Measurements from ENCODE around the gene MANBA. TPM values are rescaled to one million over a fixed set of nuclear protein-coding genes. Genes with fewer than 3 reads are reported as not detected.
A peak's percentile ranks its signal among the peaks of the same experiment; 100 is the strongest.

The MANBA gene
- total and polyA plus RNA-seq, 2 of the 4 experiments (the other 2 are of a cell fraction), result 11.5 to 17.2 TPM

DNA sequence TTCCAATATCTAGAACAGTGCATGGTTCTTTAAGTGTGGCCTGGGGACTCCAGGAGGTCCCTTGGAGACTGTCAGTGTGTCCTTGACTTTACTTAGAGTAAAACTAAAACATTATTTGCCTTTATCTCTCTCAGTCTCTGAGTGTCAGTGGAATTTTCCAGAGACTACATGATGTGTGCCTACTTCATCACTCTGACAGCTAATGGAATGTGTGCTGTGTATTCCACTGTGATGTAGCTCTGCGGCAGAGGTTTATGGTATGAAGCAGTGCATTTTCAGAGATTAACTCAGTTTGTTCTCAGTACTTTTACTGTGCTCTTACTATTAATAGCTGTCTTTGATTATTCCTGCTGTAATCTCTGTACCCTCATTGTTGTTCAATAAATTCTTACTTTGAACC is 85.6 kb downstream of the MANBA start:
- Histone ChIP-seq H2BK20ac (ENCODE audit: low read depth, low read length) (peak overlapping the region; percentile 74; the same call in 1 of the 2 replicates), H4K20me1 (ENCODE audit: insufficient read depth, low read length) (no peaks in the 10 kb centered on the region), H3K27me3 (ENCODE audit: control insufficient read depth, insufficient read depth, low read length) (no peaks in the 10 kb centered on the region), H3K36me3 (ENCODE audit: control insufficient read depth, insufficient read depth, low read length) (peaks cover 6% of the 10 kb centered on the region; the same call in 1 of the 2 replicates), H4K91ac (ENCODE audit: insufficient read depth, low read depth, low read length) (peak overlapping the region; percentile 24; the same call in 1 of the 2 replicates), H4K8ac (ENCODE audit: low read depth in 2 of 2, low read length in 2 of 2) (peak overlapping the region in 1 of 2 experiments; percentile 75; a peak in 2 of 4 replicates), H3K23ac (ENCODE audit: low read depth, low read length) (peak overlapping the region; percentile 90), H3K14ac (replicated peaks; ENCODE audit: low read depth, low read length) (peak overlapping the region; percentile 57), H3K4me3 (ENCODE audit: insufficient read depth, low read depth, low read length) (no peak overlapping the region), H3K56ac (ENCODE audit: extremely low read depth, insufficient read depth, low read length) (no peak overlapping the region), H2BK15ac (ENCODE audit: low read depth, low read length) (no peak overlapping the region; the same call in 2 of the 3 replicates), H3K9me3 (ENCODE audit: control insufficient read depth, insufficient read depth, low read length) (no peaks in the 10 kb centered on the region), H2BK120ac (ENCODE audit: low read depth, low read length) (peak overlapping the region; percentile 68), H4K5ac (ENCODE audit: low read depth, low read length) (no peak overlapping the region), H3K18ac (ENCODE audit: low read depth, low read length) (no peak overlapping the region), H2BK5ac (ENCODE audit: low read depth, low read length, poor library complexity, severe bottlenecking) (peak overlapping the region; percentile 74), H3K9ac (ENCODE audit: low read depth, low read length) (no peak overlapping the region), H3K4me1 (ENCODE audit: control insufficient read depth, insufficient read depth, low read length) (peaks cover 3% of the 10 kb centered on the region), H3K27ac (ENCODE audit: insufficient read depth, low read length) (no peak overlapping the region), H2AK9ac (replicated peaks; ENCODE audit: low read depth, low read length, poor library complexity) (no peak overlapping the region), H3K79me1 (ENCODE audit: low read depth in 1 of 2, low read length in 2 of 2) (no peaks in the 10 kb centered on the region; a peak in 1 of 4 replicates), H3K9me1 (ENCODE audit: insufficient read depth, low read length) (peaks cover 7% of the 10 kb centered on the region), H2AFZ (replicated peaks; ENCODE audit: low read length, poor library complexity) (peak overlapping the region; percentile 81), H2AK5ac (ENCODE audit: low read depth, low read length) (peak overlapping the region; percentile 7; the same call in 1 of the 2 replicates), H3K4ac (ENCODE audit: low read depth, low read length) (peak overlapping the region; percentile 46; the same call in 1 of the 2 replicates), H3K4me2 (ENCODE audit: low read depth, low read length) (no peak overlapping the region)
- dilution Hi-C loops (cut with HindIII; ENCODE audit: low sequenced_read_pairs, unreplicated experiment) (no loop called here), intact Hi-C loops (cut with micrococcal nuclease) (no loop called here), in situ Hi-C loops (cut with MboI; ENCODE audit: low sequenced_read_pairs) (no loop called here)
- no peak for TF ChIP-seq CHD1 (IDR thresholded peaks at IDR 0.05; ENCODE audit: low read depth, low read length)
- no peak for TF ChIP-seq NFE2L2 (IDR thresholded peaks at IDR 0.05; ENCODE audit: low read depth, low read length)
- no peak for TF ChIP-seq BHLHE40 (IDR thresholded peaks at IDR 0.05; ENCODE audit: low read depth, low read length)
- TF ChIP-seq RCOR1 (IDR thresholded peaks at IDR 0.05; ENCODE audit: insufficient replicate concordance, low read length), result no peak
- no peak for TF ChIP-seq USF2 (IDR thresholded peaks at IDR 0.05; ENCODE audit: low read depth, low read length)
- TF ChIP-seq SMC3 (IDR thresholded peaks at IDR 0.05; ENCODE audit: low read depth, low read length), result no peak
- no peak for TF ChIP-seq ELK1 (IDR thresholded peaks at IDR 0.05; ENCODE audit: borderline replicate concordance, low read depth, low read length)
- no peak for TF ChIP-seq CTCF (conservative IDR thresholded peaks at IDR 0.05; ENCODE audit: low read depth, low read length)
- TF ChIP-seq POLR2A (IDR thresholded peaks at IDR 0.05; ENCODE audit: low read depth, low read length), result no peak
- TF ChIP-seq MAFK (IDR thresholded peaks at IDR 0.05; ENCODE audit: low read depth, low read length), result no peak
- TF ChIP-seq MXI1 (IDR thresholded peaks at IDR 0.05; ENCODE audit: borderline replicate concordance, low read depth, low read length), result no peak
- no peak for TF ChIP-seq MAZ (IDR thresholded peaks at IDR 0.05; ENCODE audit: borderline replicate concordance, low read depth, low read length)
- no peak for TF ChIP-seq FOS (IDR thresholded peaks at IDR 0.05; ENCODE audit: low read depth, low read length)
- no peak for TF ChIP-seq CEBPB (IDR thresholded peaks at IDR 0.05; ENCODE audit: low read depth, low read length)
- no peak for TF ChIP-seq RFX5 (IDR thresholded peaks at IDR 0.05; ENCODE audit: low read depth, low read length)
- no CpG with 5 or more reads among the region's 1 CpG for WGBS, 2 experiments (ENCODE audit: extremely low coverage in 2 of 2, insufficient read length in 1 of 2)
- ATAC-seq (ENCODE audit: low read depth), result peak; percentile 97
- ChIA-PET POLR2A (ENCODE audit: unreplicated experiment) (interaction anchor here (0.6 kb wide), 1 partner anchor 38 kb away, joined by 3 read pairs; no protein-coding TSS in a partner anchor), CTCF (no interaction called here)
- no TSS peak for BruUV-seq (replicated peaks)
- DNase-seq, result peak; percentile 72
